Omental fat pad (tissue), 4 donors: ENCODE results near the gene STX16. TPM values are rescaled to one million over a fixed set of nuclear protein-coding genes. Genes with fewer than 3 reads are reported as not detected.

ENCODE experiments used
- ATAC-seq: fragments of 150-250 bp; one replicate; pipeline ENCODE4 v1.9.1; 2016; ENCODE audit warnings: mild to moderate bottlenecking, moderate library complexity; ENCODE audit not compliant: low FRiP score
- DNase-seq: peaks from one replicate; pipeline ENCODE4 v3.0.0-alpha.2; 2019; ENCODE audit warnings: low spot score
- CTCF ChIP-seq, 3 donors: fragments of 450-650 bp; IDR thresholded peaks; one replicate each; pipeline ENCODE4 v1.5.1; 2016 to 2017; ENCODE audit warnings: antibody characterized with exemption in 3 of 3, mild to moderate bottlenecking in 3 of 3, moderate library complexity in 2 of 3
- total RNA-seq, 4 donors: library from RNA; depleted of rRNA; stranded (reverse); fragments of >200 nt; gene quantifications; one replicate each; pipeline ENCODE4 v1.1.0, GENCODE V29; 2016

STX16 gene
- total RNA-seq, 4 donors from 2014 or later: 38.5 to 87.2 (median 49.1) TPM

GRCh38 chr20:58695084-58695722, 44.1 kb downstream of the STX16 start:
- ATAC-seq (no peak), DNase-seq (no peak)
- no peak for TF ChIP-seq CTCF (IDR thresholded peaks at IDR 0.05)

- ATAC-seq (no peak), DNase-seq (no peak)
- TF ChIP-seq CTCF (IDR thresholded peaks at IDR 0.05): no peak
These were observed 44.9 kb downstream of the STX16 start for GRCh38 chr20:58695895-58696375.

GRCh38 chr20:58696411-58696961, 45.4 kb downstream of the STX16 start:
- ATAC-seq (no peak), DNase-seq (no peak)
- no peak for TF ChIP-seq CTCF (IDR thresholded peaks at IDR 0.05)

GRCh38 chr20:58697201-58697866, 46.3 kb downstream of the STX16 start:
- no peak for TF ChIP-seq CTCF (IDR thresholded peaks at IDR 0.05)
- ATAC-seq (no peak), DNase-seq (no peak)

- ATAC-seq (no peak), DNase-seq (no peak)
- no peak for TF ChIP-seq CTCF (IDR thresholded peaks at IDR 0.05)
These were observed 47.0 kb downstream of the STX16 start for GRCh38 chr20:58697867-58698703.

GRCh38 chr20:58698741-58699622, 47.9 kb downstream of the STX16 start:
- no peak for ATAC-seq
- no peak for TF ChIP-seq CTCF (IDR thresholded peaks at IDR 0.05)
- no peak for DNase-seq
